ENCODE results near the gene SLC24A4. TPM values are rescaled to one million over a fixed set of nuclear protein-coding genes. Genes with fewer than 3 reads are reported as not detected.

SLC24A4 gene
- total RNA-seq, 1 donor from 2014 or later, result 1.1 TPM

- Mint-ChIP-seq H3K9me3 (ENCODE audit: unreplicated experiment) (no peaks in the 10 kb centered on the region), H3K27me3 (ENCODE audit: unreplicated experiment) (peaks cover 2% of the 10 kb centered on the region), H3K4me3 (ENCODE audit: unreplicated experiment) (no peak overlapping the region), H3K27ac (ENCODE audit: unreplicated experiment) (no peak overlapping the region), H3K4me1 (ENCODE audit: unreplicated experiment) (peaks cover 13% of the 10 kb centered on the region), H3K36me3 (ENCODE audit: low read depth, unreplicated experiment) (no peaks in the 10 kb centered on the region)
- no peak for TF ChIP-seq CTCF (IDR thresholded peaks at IDR 0.05; ENCODE audit: unreplicated experiment)
- no peak for DNase-seq (ENCODE audit: low spot score)
These were observed 30.3 kb upstream of the SLC24A4 start for GRCh38 chr14:92292673-92293072.

GRCh38 chr14:92294506-92294905, 28.5 kb upstream of the SLC24A4 start:
- Mint-ChIP-seq H3K27me3 (ENCODE audit: unreplicated experiment) (no peaks in the 10 kb centered on the region), H3K4me3 (ENCODE audit: unreplicated experiment) (no peak overlapping the region), H3K27ac (ENCODE audit: unreplicated experiment) (no peak overlapping the region), H3K4me1 (ENCODE audit: unreplicated experiment) (peaks cover 10% of the 10 kb centered on the region), H3K36me3 (ENCODE audit: low read depth, unreplicated experiment) (no peaks in the 10 kb centered on the region), H3K9me3 (ENCODE audit: unreplicated experiment) (no peaks in the 10 kb centered on the region)
- TF ChIP-seq CTCF (IDR thresholded peaks at IDR 0.05; ENCODE audit: unreplicated experiment), result no peak
- DNase-seq (ENCODE audit: low spot score), result no peak

GRCh38 chr14:92297818-92298595, 25.0 kb upstream of the SLC24A4 start:
- H3K4me1 Mint-ChIP-seq (ENCODE audit: unreplicated experiment), result peaks cover 7% of the 10 kb centered on the region
- H3K9me3 Mint-ChIP-seq (ENCODE audit: unreplicated experiment), result no peaks in the 10 kb centered on the region
- H3K27me3 Mint-ChIP-seq (ENCODE audit: unreplicated experiment), result peaks cover 2% of the 10 kb centered on the region
- no peak overlapping the region for H3K27ac Mint-ChIP-seq (ENCODE audit: unreplicated experiment)
- TF ChIP-seq CTCF (IDR thresholded peaks at IDR 0.05; ENCODE audit: unreplicated experiment), result no peak
- DNase-seq (ENCODE audit: low spot score), result no peak
- no peaks in the 10 kb centered on the region for H3K36me3 Mint-ChIP-seq (ENCODE audit: low read depth, unreplicated experiment)
- H3K4me3 Mint-ChIP-seq (ENCODE audit: unreplicated experiment), result no peak overlapping the region

- H3K4me3 Mint-ChIP-seq (ENCODE audit: unreplicated experiment), result no peak overlapping the region
- peaks cover 4% of the 10 kb centered on the region for H3K27me3 Mint-ChIP-seq (ENCODE audit: unreplicated experiment)
- peaks cover 7% of the 10 kb centered on the region for H3K4me1 Mint-ChIP-seq (ENCODE audit: unreplicated experiment)
- DNase-seq (ENCODE audit: low spot score), result no peak
- H3K9me3 Mint-ChIP-seq (ENCODE audit: unreplicated experiment), result no peaks in the 10 kb centered on the region
- no peak overlapping the region for H3K27ac Mint-ChIP-seq (ENCODE audit: unreplicated experiment)
- H3K36me3 Mint-ChIP-seq (ENCODE audit: low read depth, unreplicated experiment), result no peaks in the 10 kb centered on the region
- no peak for TF ChIP-seq CTCF (IDR thresholded peaks at IDR 0.05; ENCODE audit: unreplicated experiment)
These were observed 20.5 kb upstream of the SLC24A4 start for GRCh38 chr14:92302481-92302880.

GRCh38 chr14:92308716-92309115, 14.2 kb upstream of the SLC24A4 start:
- no peaks in the 10 kb centered on the region for H3K9me3 Mint-ChIP-seq (ENCODE audit: unreplicated experiment)

More at GRCh38 chr14:92308716-92309115, 14.2 kb upstream of the SLC24A4 start:
- H3K27me3 Mint-ChIP-seq (ENCODE audit: unreplicated experiment), result peaks cover 7% of the 10 kb centered on the region
- no peak for TF ChIP-seq CTCF (IDR thresholded peaks at IDR 0.05; ENCODE audit: unreplicated experiment)
- peaks cover 4% of the 10 kb centered on the region for H3K4me1 Mint-ChIP-seq (ENCODE audit: unreplicated experiment)
- H3K4me3 Mint-ChIP-seq (ENCODE audit: unreplicated experiment), result no peak overlapping the region
- DNase-seq (ENCODE audit: low spot score), result no peak
- no peaks in the 10 kb centered on the region for H3K36me3 Mint-ChIP-seq (ENCODE audit: low read depth, unreplicated experiment)
- no peak overlapping the region for H3K27ac Mint-ChIP-seq (ENCODE audit: unreplicated experiment)

All from endothelial cell (in vitro differentiated cells).